ENCODE results near the gene ATXN7L1.

DNA sequence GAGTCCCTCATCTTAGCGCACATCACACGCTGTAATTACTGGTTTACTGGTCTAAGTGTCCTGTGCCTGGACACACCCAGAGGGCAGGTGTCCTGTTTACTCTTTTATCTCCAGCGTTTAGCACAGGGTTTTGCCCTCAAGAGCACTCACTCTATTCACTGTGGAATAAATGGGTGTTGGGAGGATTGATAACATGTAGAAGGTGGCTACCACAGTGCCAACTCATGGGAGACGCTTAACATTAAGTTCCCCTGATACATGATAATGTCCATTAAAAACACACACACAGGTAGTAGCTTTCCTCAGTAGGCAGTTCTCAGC lies 199.0 kb downstream of the ATXN7L1 start:
- TF ChIP-seq, protein P1, sequence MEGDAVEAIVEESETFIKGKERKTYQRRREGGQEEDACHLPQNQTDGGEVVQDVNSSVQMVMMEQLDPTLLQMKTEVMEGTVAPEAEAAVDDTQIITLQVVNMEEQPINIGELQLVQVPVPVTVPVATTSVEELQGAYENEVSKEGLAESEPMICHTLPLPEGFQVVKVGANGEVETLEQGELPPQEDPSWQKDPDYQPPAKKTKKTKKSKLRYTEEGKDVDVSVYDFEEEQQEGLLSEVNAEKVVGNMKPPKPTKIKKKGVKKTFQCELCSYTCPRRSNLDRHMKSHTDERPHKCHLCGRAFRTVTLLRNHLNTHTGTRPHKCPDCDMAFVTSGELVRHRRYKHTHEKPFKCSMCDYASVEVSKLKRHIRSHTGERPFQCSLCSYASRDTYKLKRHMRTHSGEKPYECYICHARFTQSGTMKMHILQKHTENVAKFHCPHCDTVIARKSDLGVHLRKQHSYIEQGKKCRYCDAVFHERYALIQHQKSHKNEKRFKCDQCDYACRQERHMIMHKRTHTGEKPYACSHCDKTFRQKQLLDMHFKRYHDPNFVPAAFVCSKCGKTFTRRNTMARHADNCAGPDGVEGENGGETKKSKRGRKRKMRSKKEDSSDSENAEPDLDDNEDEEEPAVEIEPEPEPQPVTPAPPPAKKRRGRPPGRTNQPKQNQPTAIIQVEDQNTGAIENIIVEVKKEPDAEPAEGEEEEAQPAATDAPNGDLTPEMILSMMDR (IDR thresholded peaks at IDR 0.05): no peak
- TF ChIP-seq POLR2AphosphoS5 (IDR thresholded peaks at IDR 0.05): no peak

Measured in prostate gland (tissue), 2 donors.